Omental fat pad (tissue), 4 donors: ENCODE measurements around the gene OAF. TPM values are rescaled to one million over a fixed set of nuclear protein-coding genes. Genes with fewer than 3 reads are reported as not detected.

Experiments used
- ATAC-seq: fragments of 150-250 bp; one replicate; pipeline ENCODE4 v1.9.1; 2016; ENCODE audit warnings: mild to moderate bottlenecking, moderate library complexity; ENCODE audit not compliant: low FRiP score
- DNase-seq: peaks from one replicate; pipeline ENCODE4 v3.0.0-alpha.2; 2019; ENCODE audit warnings: low spot score
- CTCF ChIP-seq, 3 donors: fragments of 450-650 bp; IDR thresholded peaks; one replicate each; pipeline ENCODE4 v1.5.1; 2016 to 2017; ENCODE audit warnings: antibody characterized with exemption in 3 of 3, mild to moderate bottlenecking in 3 of 3, moderate library complexity in 2 of 3
- total RNA-seq, 4 donors: library from RNA; depleted of rRNA; stranded (reverse); fragments of >200 nt; gene quantifications; one replicate each; pipeline ENCODE4 v1.1.0, GENCODE V29; 2016

Gene OAF
- total RNA-seq, 4 donors from 2014 or later, result 32.3 to 97.4 (median 67.0) TPM

DNA sequence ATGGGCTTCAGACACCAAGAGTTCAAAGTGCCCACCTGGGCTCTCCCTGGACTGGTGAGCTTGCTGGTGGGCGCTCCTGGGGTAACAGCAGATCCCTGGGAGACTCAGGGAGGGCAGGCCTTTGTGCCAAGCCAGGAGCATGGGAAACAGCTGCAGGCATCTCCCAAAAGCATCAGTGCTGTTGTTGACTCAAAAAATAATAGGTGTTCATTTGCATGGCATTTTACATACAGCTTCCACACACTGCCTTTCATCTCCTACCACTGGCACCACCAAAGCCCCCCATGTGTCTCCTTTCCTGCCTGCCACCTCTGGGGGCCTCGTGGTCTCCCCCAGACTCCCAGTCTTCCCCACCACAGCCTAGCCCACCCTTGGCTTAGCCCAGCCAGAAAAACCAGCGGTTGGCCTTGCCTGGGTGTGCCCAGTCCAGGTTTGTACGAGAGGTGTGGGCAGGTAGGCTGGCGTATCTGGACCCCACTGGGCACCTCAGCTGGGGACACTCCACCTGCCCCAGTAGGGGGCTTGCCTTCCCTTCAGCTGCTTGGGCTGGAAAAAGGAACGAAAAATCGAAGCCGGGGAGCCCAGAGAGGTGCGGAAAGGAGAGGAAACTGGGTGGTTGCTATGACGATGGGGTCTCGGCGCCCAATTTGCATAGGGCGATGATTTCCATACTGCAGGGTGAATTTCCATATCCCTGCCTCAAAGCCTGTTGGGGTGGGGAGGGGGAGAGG, 44.1 kb downstream of the OAF start:
- peak; percentile 32 for ATAC-seq
- TF ChIP-seq CTCF (IDR thresholded peaks at IDR 0.05), result no peak
- DNase-seq, result no peak

GRCh38 chr11:120255519-120255866, 44.7 kb downstream of the OAF start:
- no peak for TF ChIP-seq CTCF (IDR thresholded peaks at IDR 0.05)
- DNase-seq, result no peak
- no peak for ATAC-seq

DNA sequence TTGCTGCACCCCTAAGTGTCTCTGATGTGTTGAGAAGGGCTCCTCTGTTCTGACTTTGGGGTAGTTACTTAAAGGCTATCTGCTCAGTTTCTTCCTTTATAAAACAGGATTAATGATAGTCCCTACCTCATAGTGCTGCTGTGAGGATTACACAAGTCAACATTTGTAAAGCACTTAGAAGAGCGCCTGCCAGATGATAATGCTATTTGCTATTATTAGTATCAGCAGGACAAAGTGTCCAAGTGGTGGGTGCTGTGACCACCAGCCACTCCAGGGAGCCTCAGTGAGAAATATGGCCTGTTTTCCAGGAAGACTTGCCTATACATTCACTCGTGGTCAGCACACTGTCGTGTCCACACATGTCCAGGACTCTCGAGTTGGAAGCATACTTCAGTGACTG, 45.3 kb downstream of the OAF start:
- ATAC-seq (no peak), DNase-seq (no peak)
- no peak for TF ChIP-seq CTCF (IDR thresholded peaks at IDR 0.05)

DNA sequence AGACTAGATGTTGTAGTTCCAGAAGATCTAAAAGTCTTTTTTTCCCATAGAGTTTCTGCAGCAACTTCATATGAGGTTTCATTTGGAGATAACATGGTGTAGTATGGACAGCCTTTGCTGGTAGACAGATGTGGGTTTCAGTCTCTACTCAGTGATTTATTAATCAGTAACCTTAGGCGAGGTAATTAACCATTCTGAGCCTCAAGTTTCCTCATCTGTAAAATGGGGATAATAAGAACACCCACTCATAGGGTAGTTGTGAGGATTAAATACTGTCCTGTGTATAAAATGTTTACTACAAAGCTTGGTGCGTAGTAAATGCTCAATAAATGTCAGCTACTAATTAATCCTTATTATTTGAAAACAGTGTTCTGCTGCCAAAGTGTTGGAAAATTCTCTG, 45.9 kb downstream of the OAF start:
- no peak for ATAC-seq
- TF ChIP-seq CTCF (IDR thresholded peaks at IDR 0.05), result no peak
- DNase-seq, result no peak

DNA sequence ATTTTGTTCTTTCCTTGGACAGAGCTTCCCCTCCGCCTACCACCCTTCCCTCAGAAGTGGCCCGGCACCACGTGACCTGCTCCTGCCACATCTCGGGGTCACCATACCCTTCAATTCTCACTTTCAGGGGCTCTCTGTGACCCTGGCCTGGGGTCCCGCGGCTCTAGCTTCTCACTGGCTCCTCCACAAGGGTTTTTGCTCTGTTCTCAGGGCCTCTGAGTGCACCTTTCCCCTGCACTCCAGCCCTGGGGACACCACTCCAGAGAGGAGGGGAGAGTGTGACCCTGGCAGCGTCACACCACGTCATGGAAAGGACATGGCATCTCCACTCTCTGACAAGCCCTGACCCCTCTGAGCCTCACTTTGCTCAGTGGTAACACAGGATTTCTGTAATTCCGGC, 46.5 kb downstream of the OAF start:
- TF ChIP-seq CTCF (IDR thresholded peaks at IDR 0.05), result no peak
- no peak for ATAC-seq
- DNase-seq, result no peak

DNA sequence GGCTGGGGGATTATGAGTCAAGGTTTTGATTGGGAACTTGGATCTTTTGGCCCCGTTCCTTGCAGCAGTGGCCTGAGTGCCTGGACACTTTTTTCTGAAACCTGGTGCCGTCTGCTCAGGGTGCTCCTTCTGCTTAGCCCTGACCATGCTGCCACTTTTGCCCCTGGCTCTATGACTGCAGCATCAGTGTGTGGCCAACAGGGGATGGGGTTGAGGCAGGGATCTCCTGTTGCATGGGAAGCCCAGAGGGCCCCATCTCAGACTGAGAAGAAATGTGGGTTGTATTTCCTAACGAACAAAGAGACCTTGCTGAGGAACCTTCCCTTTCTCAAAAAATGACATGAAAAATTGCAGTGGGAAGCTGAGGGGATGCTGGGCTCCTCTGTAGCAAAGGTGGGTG, 47.8 kb downstream of the OAF start:
- TF ChIP-seq CTCF (IDR thresholded peaks at IDR 0.05), result no peak
- no peak for ATAC-seq
- DNase-seq, result no peak

GRCh38 chr11:120259241-120259640, 48.4 kb downstream of the OAF start:
- no peak for ATAC-seq
- TF ChIP-seq CTCF (IDR thresholded peaks at IDR 0.05), result no peak
- DNase-seq, result no peak
